K562 (cell line): ENCODE results near the gene SETD3.

Experiments
- CHD1 ChIP-seq: fragments of 200-600 bp; sonication (generic); IDR thresholded peaks from one replicate; pipeline ENCODE4 v1.6.1; 2012; ENCODE audit warnings: mild to moderate bottlenecking, moderate library complexity, low read length, inconsistent platforms
- POLR2A ChIP-seq: fragments of 450-650 bp; conservative IDR thresholded peaks from 2 replicates; pipeline ENCODE4 v1.6.1; 2016
- SNRNP70 ChIP-seq: fragments of 200-400 bp; formaldehyde crosslinking; optimal IDR thresholded peaks from 2 replicates; pipeline ENCODE3; 2017; ENCODE audit warnings: low read depth, low read length
- ZNF436 ChIP-seq: fragments of 250-450, 450-650 bp; sonication (Bioruptor Pico); formaldehyde crosslinking; IDR thresholded peaks from 2 replicates; pipeline ENCODE4 v1.7.0; 2020; ENCODE audit warnings: mild to moderate bottlenecking

GRCh38 chr14:99388286-99388685, 92.4 kb downstream of the SETD3 start:
- TF ChIP-seq SNRNP70 (no peak), CHD1 (no peak), POLR2A (no peak), ZNF436 (CRISPR knock-in tag) (no peak)
